ENCODE measurements around the gene TCFL5.

TCFL5 gene

GRCh38 chr20:62845416-62846160 lies 16.0 kb downstream of the TCFL5 start:
- Histone ChIP-seq H3K27me3 (ENCODE audit: insufficient read depth, low read length) (no peaks in the 10 kb centered on the region), H3K4me3 (ENCODE audit: low read length) (no peak overlapping the region), H3K9ac (ENCODE audit: low read depth, low read length) (no peak overlapping the region), H3K27ac (ENCODE audit: low read length) (no peak overlapping the region), H3K36me3 (ENCODE audit: insufficient read depth, low read depth, low read length) (peaks cover 19% of the 10 kb centered on the region), H3K4me1 (ENCODE audit: insufficient read depth, low read length) (no peaks in the 10 kb centered on the region), H3K9me3 (ENCODE audit: insufficient read depth, low read depth, low read length) (no peaks in the 10 kb centered on the region)

GRCh38 chr20:62844182-62844581 lies 17.4 kb downstream of the TCFL5 start:
- H3K27me3 ChIP-seq (ENCODE audit: insufficient read depth, low read length): no peaks in the 10 kb centered on the region
- peaks cover 19% of the 10 kb centered on the region for H3K36me3 ChIP-seq (ENCODE audit: insufficient read depth, low read depth, low read length)
- no peaks in the 10 kb centered on the region for H3K9me3 ChIP-seq (ENCODE audit: insufficient read depth, low read depth, low read length)

DNA sequence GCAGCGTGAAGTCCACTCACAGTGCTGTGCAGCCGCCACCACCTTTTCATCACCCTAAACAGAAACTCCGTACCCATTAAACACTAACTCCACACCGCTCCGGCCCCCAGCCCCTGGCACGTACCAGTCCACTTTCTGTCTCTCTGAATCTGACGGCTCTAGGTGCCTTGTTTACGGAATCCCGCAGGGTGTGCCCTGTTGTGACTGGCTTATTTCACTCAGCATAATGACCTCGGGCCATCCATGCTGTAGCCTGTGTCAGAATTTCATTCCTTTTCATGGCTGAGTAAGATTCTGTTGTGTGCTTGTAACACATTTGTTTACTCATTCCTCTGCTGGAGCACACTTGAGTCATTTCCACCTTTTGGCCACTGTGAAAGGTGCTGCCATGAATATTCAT lies 18.0 kb downstream of the TCFL5 start:
- no peak overlapping the region for H3K4me3 ChIP-seq (ENCODE audit: low read length)
- no peaks in the 10 kb centered on the region for H3K4me1 ChIP-seq (ENCODE audit: insufficient read depth, low read length)
- H3K36me3 ChIP-seq (ENCODE audit: insufficient read depth, low read depth, low read length): peaks cover 20% of the 10 kb centered on the region
- no peak overlapping the region for H3K9ac ChIP-seq (ENCODE audit: low read depth, low read length)
- H3K9me3 ChIP-seq (ENCODE audit: insufficient read depth, low read depth, low read length): no peaks in the 10 kb centered on the region
- no peak overlapping the region for H3K27ac ChIP-seq (ENCODE audit: low read length)
- no peaks in the 10 kb centered on the region for H3K27me3 ChIP-seq (ENCODE audit: insufficient read depth, low read length)

More at GRCh38 chr20:62844182-62844581, 17.4 kb downstream of the TCFL5 start:
- Histone ChIP-seq H3K9ac (ENCODE audit: low read depth, low read length) (no peak overlapping the region), H3K4me3 (ENCODE audit: low read length) (no peak overlapping the region), H3K4me1 (ENCODE audit: insufficient read depth, low read length) (no peaks in the 10 kb centered on the region), H3K27ac (ENCODE audit: low read length) (no peak overlapping the region)

- Histone ChIP-seq H3K27ac (ENCODE audit: low read length) (no peak overlapping the region), H3K27me3 (ENCODE audit: insufficient read depth, low read length) (no peaks in the 10 kb centered on the region), H3K9me3 (ENCODE audit: insufficient read depth, low read depth, low read length) (no peaks in the 10 kb centered on the region), H3K4me3 (ENCODE audit: low read length) (no peak overlapping the region), H3K36me3 (ENCODE audit: insufficient read depth, low read depth, low read length) (peaks cover 28% of the 10 kb centered on the region), H3K9ac (ENCODE audit: low read depth, low read length) (no peak overlapping the region), H3K4me1 (ENCODE audit: insufficient read depth, low read length) (no peaks in the 10 kb centered on the region)
These were observed 19.9 kb downstream of the TCFL5 start for GRCh38 chr20:62841705-62842212.

GRCh38 chr20:62840244-62841197 lies 21.1 kb downstream of the TCFL5 start:
- H3K36me3 ChIP-seq (ENCODE audit: insufficient read depth, low read depth, low read length): peaks cover 20% of the 10 kb centered on the region
- H3K4me1 ChIP-seq (ENCODE audit: insufficient read depth, low read length): no peaks in the 10 kb centered on the region
- H3K9me3 ChIP-seq (ENCODE audit: insufficient read depth, low read depth, low read length): no peaks in the 10 kb centered on the region
- H3K9ac ChIP-seq (ENCODE audit: low read depth, low read length): no peak overlapping the region
- no peak overlapping the region for H3K4me3 ChIP-seq (ENCODE audit: low read length)
- H3K27ac ChIP-seq (ENCODE audit: low read length): no peak overlapping the region
- no peaks in the 10 kb centered on the region for H3K27me3 ChIP-seq (ENCODE audit: insufficient read depth, low read length)

GRCh38 chr20:62839816-62840215 lies 21.8 kb downstream of the TCFL5 start:
- no peaks in the 10 kb centered on the region for H3K4me1 ChIP-seq (ENCODE audit: insufficient read depth, low read length)
- no peak overlapping the region for H3K27ac ChIP-seq (ENCODE audit: low read length)
- H3K36me3 ChIP-seq (ENCODE audit: insufficient read depth, low read depth, low read length): peaks cover 23% of the 10 kb centered on the region
- no peak overlapping the region for H3K4me3 ChIP-seq (ENCODE audit: low read length)
- H3K27me3 ChIP-seq (ENCODE audit: insufficient read depth, low read length): no peaks in the 10 kb centered on the region
- no peak overlapping the region for H3K9ac ChIP-seq (ENCODE audit: low read depth, low read length)
- H3K9me3 ChIP-seq (ENCODE audit: insufficient read depth, low read depth, low read length): no peaks in the 10 kb centered on the region

DNA sequence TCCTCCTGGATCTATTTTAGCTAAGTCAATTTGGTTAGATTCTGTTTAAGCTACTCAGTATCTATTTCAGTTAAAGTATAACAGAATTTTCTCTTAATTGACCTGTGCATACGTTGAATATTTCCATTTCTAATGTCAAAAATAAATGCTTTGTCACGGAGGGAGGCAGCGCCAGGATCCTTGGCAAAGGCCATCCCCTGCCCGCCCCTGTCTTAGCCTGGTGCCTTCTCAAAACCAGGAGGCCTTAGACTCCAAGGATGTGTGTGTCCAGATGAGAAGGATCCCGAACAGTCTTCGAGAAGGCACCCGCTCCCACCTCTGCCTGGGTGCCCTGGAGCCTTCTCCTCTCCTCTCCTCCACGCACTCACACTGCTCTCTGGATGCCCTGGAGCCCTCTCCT lies 22.4 kb downstream of the TCFL5 start:
- Histone ChIP-seq H3K27ac (ENCODE audit: low read length) (no peak overlapping the region), H3K4me1 (ENCODE audit: insufficient read depth, low read length) (no peaks in the 10 kb centered on the region), H3K9me3 (ENCODE audit: insufficient read depth, low read depth, low read length) (no peaks in the 10 kb centered on the region), H3K4me3 (ENCODE audit: low read length) (no peak overlapping the region), H3K36me3 (ENCODE audit: insufficient read depth, low read depth, low read length) (peaks cover 24% of the 10 kb centered on the region), H3K27me3 (ENCODE audit: insufficient read depth, low read length) (no peaks in the 10 kb centered on the region), H3K9ac (ENCODE audit: low read depth, low read length) (no peak overlapping the region)

DNA sequence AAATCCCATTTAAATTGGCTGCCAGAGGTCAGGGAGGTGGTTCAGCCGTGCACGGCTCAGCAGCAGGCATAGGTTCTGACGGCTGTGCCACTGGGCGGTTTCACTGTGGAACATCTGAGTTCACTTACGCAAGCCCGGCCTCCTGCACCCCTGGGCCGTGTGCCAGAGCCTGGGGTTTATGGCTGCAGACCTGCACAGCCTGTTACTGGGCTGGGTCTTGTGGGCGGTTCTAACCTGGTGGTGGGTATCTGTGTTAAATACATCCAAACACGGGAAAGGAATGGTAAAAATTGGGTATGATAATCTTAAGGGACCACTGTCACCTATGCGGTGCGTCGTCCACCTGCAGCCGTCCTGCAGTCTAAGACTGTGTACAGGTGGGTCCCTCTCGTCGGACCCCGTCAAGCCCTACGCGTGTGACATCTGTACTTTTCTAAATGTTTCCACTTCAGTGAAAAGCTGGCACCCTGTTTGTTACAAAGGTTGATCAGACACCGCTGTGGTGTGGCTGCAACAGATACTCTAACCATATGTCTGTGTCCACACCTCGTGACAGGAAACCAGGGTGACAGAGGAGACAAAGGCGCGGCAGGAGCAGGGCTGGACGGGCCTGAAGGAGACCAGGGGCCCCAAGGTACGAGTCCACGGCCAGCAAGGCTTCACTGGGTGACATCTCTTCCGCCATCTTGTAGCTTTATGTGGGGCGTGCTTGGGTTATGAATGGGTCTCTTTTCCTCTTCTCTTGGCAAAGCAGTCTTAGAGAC lies 23.3 kb downstream of the TCFL5 start:
- peaks cover 26% of the 10 kb centered on the region for H3K36me3 ChIP-seq (ENCODE audit: insufficient read depth, low read depth, low read length)
- H3K9me3 ChIP-seq (ENCODE audit: insufficient read depth, low read depth, low read length): no peaks in the 10 kb centered on the region
- H3K27ac ChIP-seq (ENCODE audit: low read length): no peak overlapping the region
- H3K4me3 ChIP-seq (ENCODE audit: low read length): no peak overlapping the region
- no peaks in the 10 kb centered on the region for H3K4me1 ChIP-seq (ENCODE audit: insufficient read depth, low read length)
- H3K27me3 ChIP-seq (ENCODE audit: insufficient read depth, low read length): no peaks in the 10 kb centered on the region
- no peak overlapping the region for H3K9ac ChIP-seq (ENCODE audit: low read depth, low read length)

- Histone ChIP-seq H3K27ac (ENCODE audit: low read length) (no peak overlapping the region), H3K4me1 (ENCODE audit: insufficient read depth, low read length) (no peaks in the 10 kb centered on the region), H3K9me3 (ENCODE audit: insufficient read depth, low read depth, low read length) (no peaks in the 10 kb centered on the region), H3K27me3 (ENCODE audit: insufficient read depth, low read length) (no peaks in the 10 kb centered on the region), H3K36me3 (ENCODE audit: insufficient read depth, low read depth, low read length) (peaks cover 26% of the 10 kb centered on the region), H3K4me3 (ENCODE audit: low read length) (no peak overlapping the region), H3K9ac (ENCODE audit: low read depth, low read length) (no peak overlapping the region)
These were observed 23.9 kb downstream of the TCFL5 start for GRCh38 chr20:62837790-62838127.

DNA sequence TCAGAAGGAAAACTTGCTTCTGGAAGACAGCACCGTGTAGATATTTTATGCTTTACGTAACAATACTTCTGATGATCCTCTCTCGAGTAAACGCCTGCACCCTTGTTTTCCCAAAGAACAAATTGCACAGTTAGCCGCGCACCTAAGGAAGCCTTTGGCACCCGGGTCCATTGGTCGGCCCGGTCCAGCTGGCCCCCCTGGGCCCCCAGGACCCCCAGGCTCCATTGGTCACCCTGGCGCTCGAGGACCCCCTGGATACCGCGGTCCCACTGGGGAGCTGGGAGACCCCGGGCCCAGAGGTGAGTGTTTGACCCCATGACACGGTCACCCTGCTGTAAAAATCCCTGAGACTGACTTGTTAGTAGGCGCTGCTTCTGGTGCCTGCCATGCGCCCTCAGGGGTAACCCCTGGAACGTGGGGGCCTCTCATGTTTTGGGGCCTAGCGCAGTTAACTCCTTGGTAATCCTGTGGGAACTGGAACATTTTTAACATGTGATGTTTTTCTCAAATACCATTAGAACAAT lies 24.6 kb downstream of the TCFL5 start:
- Histone ChIP-seq H3K9ac (ENCODE audit: low read depth, low read length) (no peak overlapping the region), H3K27me3 (ENCODE audit: insufficient read depth, low read length) (no peaks in the 10 kb centered on the region), H3K4me3 (ENCODE audit: low read length) (no peak overlapping the region), H3K4me1 (ENCODE audit: insufficient read depth, low read length) (no peaks in the 10 kb centered on the region), H3K36me3 (ENCODE audit: insufficient read depth, low read depth, low read length) (peaks cover 26% of the 10 kb centered on the region), H3K9me3 (ENCODE audit: insufficient read depth, low read depth, low read length) (no peaks in the 10 kb centered on the region), H3K27ac (ENCODE audit: low read length) (no peak overlapping the region)

Measured in iPS-20b (cell line).